Left forelimb (tissue), 1 donor: ENCODE measurements around the gene LYRM4.
A peak's percentile ranks its signal among the peaks of the same experiment; 100 is the strongest.
"Not testable (repeated sequence)": the region's sequence is repeated elsewhere in the genome, so short reads cannot be mapped to it uniquely, and the experiment has no call there.

ENCODE experiments used
- DNase-seq: peaks from one replicate; pipeline ENCODE4 v3.0.0-alpha.2; 2018; ENCODE audit warnings: low spot score

LYRM4 gene

GRCh38 chr6:5121956-5122355, 138.8 kb downstream of the LYRM4 start:
- no peak for DNase-seq

GRCh38 chr6:5121479-5121878, 139.3 kb downstream of the LYRM4 start:
- DNase-seq = no peak

GRCh38 chr6:5120543-5120942, 140.2 kb downstream of the LYRM4 start:
- not testable (repeated sequence) for DNase-seq

GRCh38 chr6:5120011-5120410, 140.7 kb downstream of the LYRM4 start:
- DNase-seq = no peak

- DNase-seq = no peak
Observed at GRCh38 chr6:5119090-5119951, 141.4 kb downstream of the LYRM4 start.

GRCh38 chr6:5116243-5116991, 144.3 kb downstream of the LYRM4 start:
- no peak for DNase-seq

- no peak for DNase-seq
Observed at GRCh38 chr6:5115168-5115567, 145.6 kb downstream of the LYRM4 start.

- peak; percentile 20 for DNase-seq
Observed at GRCh38 chr6:5113096-5113495, 147.7 kb downstream of the LYRM4 start.

- peak; percentile 56 for DNase-seq
Observed at GRCh38 chr6:5112066-5112799, 148.5 kb downstream of the LYRM4 start.

- DNase-seq = no peak
Observed at GRCh38 chr6:5111626-5112025, 149.1 kb downstream of the LYRM4 start.

GRCh38 chr6:5110246-5110645, 150.5 kb downstream of the LYRM4 start:
- peak; percentile 28 for DNase-seq

- DNase-seq = peak; percentile 18
Observed at GRCh38 chr6:5109436-5109835, 151.3 kb downstream of the LYRM4 start.

GRCh38 chr6:5108536-5109150, 152.1 kb downstream of the LYRM4 start:
- peak; percentile 25 for DNase-seq

- DNase-seq = peak; percentile 18
Observed at GRCh38 chr6:5108068-5108467, 152.7 kb downstream of the LYRM4 start.

GRCh38 chr6:5107341-5107740, 153.4 kb downstream of the LYRM4 start:
- peak; percentile 26 for DNase-seq

- no peak for DNase-seq
Observed at GRCh38 chr6:5105146-5105545, 155.6 kb downstream of the LYRM4 start.

GRCh38 chr6:5104667-5105066, 156.1 kb downstream of the LYRM4 start:
- DNase-seq = no peak

GRCh38 chr6:5103250-5103649, 157.5 kb downstream of the LYRM4 start:
- DNase-seq = peak; percentile 17

- DNase-seq = peak; percentile 1
Observed at GRCh38 chr6:5102267-5102970, 158.3 kb downstream of the LYRM4 start.

GRCh38 chr6:5100806-5101205, 159.9 kb downstream of the LYRM4 start:
- DNase-seq = peak; percentile 23

- peak; percentile 12 for DNase-seq
Observed at GRCh38 chr6:5099537-5099936, 161.2 kb downstream of the LYRM4 start.
